LNCAP (cell line): ENCODE data around the gene MSANTD3.

ENCODE experiments used
- TF ChIP-seq, protein P1 (sequence below): fragments of 450-650 bp; IDR thresholded peaks from 2 replicates; pipeline ENCODE4 v1.5.1; 2017; ENCODE audit warnings: mild to moderate bottlenecking

MSANTD3 gene

GRCh38 chr9:100436571-100436970, 9.6 kb downstream of the MSANTD3 start:
- TF ChIP-seq, protein P1, sequence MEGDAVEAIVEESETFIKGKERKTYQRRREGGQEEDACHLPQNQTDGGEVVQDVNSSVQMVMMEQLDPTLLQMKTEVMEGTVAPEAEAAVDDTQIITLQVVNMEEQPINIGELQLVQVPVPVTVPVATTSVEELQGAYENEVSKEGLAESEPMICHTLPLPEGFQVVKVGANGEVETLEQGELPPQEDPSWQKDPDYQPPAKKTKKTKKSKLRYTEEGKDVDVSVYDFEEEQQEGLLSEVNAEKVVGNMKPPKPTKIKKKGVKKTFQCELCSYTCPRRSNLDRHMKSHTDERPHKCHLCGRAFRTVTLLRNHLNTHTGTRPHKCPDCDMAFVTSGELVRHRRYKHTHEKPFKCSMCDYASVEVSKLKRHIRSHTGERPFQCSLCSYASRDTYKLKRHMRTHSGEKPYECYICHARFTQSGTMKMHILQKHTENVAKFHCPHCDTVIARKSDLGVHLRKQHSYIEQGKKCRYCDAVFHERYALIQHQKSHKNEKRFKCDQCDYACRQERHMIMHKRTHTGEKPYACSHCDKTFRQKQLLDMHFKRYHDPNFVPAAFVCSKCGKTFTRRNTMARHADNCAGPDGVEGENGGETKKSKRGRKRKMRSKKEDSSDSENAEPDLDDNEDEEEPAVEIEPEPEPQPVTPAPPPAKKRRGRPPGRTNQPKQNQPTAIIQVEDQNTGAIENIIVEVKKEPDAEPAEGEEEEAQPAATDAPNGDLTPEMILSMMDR, result no peak

- TF ChIP-seq, protein P1, result peak; percentile 96
Measured at GRCh38 chr9:100437860-100438805, 11.2 kb downstream of the MSANTD3 start.

DNA sequence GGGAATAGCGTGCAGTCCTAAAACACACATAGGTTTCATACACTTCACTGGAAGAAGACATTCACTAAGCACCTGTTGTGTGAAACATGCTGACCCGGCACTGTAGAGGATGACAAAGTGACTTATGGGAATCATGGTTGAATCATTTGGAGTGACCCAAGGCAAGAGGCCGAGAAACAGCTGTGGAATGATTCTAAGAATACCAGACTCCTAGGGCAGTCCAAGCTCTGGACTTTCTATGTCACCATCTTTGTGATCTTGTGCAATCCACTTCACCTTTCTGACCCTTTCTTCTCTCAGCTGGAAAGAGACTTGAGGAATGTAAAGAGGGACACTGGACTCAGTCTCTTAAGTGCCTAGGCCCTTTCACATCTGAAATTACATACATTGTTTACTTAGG, 13.1 kb downstream of the MSANTD3 start:
- TF ChIP-seq, protein P1, result no peak

- TF ChIP-seq, protein P1, result no peak
Measured at GRCh38 chr9:100441911-100442361, 15.0 kb downstream of the MSANTD3 start.

DNA sequence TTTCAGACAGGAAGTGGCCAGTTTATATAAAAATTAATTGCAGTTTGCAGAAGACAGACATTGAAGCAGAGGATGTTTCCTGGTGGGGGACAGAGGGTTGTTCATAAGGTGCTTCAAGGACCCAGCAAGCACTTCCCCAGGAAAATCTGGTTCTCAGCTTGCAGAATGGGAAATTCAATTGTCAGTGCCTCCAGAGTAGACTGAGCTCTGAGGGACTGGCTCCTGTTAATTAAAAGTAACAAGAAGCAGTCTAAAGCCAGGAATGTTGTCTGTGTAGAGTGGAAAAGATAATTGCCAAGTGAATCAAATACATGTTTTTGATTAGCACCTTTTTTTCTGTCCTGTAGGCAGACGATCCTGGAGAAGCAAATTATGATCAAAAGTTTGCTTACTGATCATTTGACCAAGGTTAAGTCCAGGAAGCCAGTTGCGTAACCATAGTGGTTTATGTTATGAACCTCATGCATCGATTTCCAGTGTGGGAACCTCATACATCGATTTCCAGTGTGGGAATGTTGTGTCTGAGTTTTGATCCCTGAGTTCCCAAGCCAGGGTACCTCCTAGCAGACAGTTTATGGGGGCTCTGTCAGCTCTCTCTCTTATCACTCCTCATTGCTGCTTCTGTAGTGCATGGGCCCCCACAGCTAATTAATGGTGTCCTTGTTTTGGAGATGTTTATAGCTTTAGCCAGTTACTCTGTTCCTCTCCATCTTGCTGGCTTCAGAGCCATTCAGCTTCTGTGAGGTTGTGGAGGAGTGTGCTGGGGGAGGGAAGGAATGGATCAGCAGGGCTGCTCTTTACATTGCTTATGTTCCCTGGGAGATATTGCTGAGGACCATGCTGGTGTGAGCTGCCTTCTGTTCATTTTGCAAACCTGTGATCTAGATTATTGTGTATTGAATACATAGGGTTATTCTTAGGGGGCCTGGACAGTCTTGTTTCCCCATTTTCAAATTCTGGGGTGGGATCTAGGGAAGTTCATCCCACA, 17.1 kb downstream of the MSANTD3 start:
- TF ChIP-seq, protein P1, result no peak

DNA sequence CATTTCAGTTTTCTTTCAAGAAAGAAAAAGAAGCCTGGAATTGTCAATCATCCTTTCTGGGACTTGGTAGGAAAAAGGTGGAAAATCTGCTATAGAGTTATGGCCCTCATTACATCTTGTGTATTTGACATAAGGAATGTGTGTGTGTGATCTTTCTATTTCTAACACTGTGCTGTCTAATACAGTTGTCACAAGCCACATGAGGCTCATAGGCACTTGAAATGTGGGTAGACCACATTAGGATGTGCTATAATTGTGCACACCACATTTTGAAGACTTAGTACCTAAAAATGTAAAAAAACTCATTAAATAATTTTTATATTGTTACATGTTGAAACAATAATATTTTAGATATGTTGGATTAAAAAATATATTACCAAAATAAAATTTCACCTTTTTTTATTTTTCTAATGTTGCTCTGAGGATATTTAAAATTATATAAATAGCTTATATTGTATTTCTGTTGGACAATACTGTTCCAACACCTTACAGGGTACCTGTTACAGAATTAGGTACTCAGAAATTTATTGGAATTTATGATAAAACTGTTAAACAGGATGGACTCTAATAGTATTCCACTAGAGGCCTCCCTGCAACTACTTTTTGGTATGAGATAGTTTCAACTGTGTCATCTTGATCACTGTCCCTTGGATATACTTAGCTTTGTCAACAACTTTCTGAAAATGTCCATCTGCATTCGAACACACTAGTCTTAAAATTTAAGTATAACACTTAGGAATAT, 18.4 kb downstream of the MSANTD3 start:
- TF ChIP-seq, protein P1, result 0 out of 2 replicates have a peak, but pooled peaks have one; percentile 12
